ENCODE results near the gene POLG.

POLG gene

GRCh38 chr15:89334510-89335297 lies at the start of gene POLG:
POLG (minus strand) TSS chr15:89334824; CDS start chr15:89333754, 1,070 bp downstream.
- peak; percentile 87 for DNase-seq

DNA sequence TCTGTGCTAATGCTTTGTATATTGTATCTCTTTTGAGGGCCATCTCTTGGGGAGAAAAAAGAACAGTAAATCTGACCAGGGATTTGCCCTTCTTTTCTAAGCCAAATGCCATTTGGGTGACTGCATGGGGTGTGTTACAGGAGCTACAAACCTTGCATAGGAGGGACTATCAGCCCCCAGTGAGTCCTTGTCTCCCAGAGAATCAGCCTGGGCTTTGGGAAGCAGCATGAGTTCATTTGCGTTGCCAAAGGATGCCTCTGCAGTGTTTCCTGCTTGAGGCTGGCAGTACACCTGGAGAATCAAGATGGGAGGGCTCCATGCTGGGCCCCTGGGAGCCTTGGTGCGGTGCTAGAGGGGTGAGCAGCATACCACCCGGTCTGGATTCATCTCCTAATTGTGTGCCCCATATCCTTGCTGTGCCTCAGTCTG lies 49.6 kb upstream of the POLG start:
- no peak for DNase-seq

DNA sequence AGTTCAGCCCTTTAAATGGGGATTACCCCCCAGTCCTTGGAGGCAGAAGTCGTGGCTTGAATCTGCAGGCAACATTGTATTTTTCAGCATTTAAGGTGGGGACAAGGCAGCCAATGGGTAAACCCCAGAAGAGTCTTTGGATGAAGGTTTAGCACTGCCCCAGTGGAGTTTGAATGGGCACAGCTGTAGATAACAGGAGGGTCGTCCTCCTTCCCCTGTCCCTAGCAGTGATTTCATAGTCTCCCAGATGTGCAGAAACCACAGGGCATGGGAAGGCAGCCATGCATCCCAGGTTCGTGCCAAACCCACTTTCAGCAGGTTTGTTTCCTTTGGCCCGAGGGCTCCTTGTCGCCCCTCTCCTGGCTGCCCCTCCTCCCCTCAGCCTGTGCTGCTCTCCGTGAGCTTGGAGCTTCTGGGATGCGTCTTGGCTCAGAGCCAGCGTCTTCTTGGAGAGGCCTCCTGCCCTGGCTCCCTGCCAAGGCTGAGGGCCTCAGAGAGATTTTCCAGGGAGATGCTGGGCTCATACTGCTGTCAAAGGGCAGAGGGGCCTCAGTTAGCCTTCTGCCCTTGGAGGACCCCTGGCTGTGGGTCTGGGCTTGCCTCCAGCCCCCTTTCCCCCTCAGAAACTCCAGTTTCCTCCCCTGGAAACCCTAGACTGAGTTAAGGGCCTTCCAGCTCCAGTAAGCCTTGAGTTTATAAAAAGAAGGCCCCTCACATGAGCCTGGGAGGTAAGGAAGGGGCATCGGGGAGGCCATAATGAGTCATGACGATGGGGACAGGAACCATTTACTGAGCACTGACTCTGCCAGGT lies 48.9 kb upstream of the POLG start:
- DNase-seq = peak; percentile 68

- DNase-seq = no peak
Observed at GRCh38 chr15:89381888-89382686, 47.5 kb upstream of the POLG start.

GRCh38 chr15:89381331-89381730 lies 46.7 kb upstream of the POLG start:
- no peak for DNase-seq

DNA sequence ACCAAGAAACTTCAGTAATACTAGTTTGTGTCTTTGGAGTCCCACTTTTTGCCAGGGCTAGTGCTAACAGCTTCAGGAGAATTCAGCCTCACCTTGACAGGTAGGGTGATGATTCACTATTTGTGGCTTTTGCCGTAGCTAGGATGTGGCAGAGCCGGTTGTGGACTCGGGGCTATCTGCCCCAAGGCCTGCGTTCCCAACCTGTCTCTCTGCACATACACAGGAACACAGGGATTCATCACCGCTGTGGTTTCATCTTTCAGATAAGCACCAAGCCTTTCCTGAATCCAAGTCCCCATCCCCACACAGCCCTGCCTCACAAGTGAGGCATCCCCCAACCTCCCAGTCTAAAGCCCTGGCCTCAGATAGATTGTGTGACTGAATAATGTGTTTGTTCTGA lies 45.2 kb upstream of the POLG start:
- DNase-seq = no peak

DNA sequence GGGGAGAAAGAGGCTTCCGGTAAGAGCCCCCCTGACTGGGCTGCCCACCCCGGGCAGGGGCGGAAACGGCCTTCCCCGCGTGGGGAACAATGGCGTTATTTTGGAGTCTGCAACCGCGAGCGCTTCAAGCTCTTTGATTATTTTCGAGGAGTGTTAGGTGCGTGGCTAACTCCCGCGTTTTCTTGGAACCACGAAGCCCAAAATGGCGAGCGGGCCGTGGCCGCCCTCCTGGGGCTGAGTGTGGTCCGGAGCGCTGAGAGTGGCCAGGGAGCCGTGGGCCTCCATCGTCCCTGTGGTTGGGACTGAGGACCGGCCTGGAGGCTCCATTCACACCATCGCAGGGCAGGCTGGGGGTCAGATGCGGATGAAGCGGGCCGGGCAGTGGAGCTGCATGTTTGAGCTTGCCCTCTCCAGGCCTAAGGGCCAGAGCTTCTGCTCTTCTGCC lies 44.6 kb upstream of the POLG start:
- DNase-seq = no peak

GRCh38 chr15:89378296-89379151 lies 43.9 kb upstream of the POLG start:
- DNase-seq = no peak

GRCh38 chr15:89377842-89378295 lies 43.2 kb upstream of the POLG start:
- DNase-seq = no peak

GRCh38 chr15:89377024-89377841 lies 42.6 kb upstream of the POLG start:
- no peak for DNase-seq

- DNase-seq = no peak
Observed at GRCh38 chr15:89376388-89376787, 41.8 kb upstream of the POLG start.

DNA sequence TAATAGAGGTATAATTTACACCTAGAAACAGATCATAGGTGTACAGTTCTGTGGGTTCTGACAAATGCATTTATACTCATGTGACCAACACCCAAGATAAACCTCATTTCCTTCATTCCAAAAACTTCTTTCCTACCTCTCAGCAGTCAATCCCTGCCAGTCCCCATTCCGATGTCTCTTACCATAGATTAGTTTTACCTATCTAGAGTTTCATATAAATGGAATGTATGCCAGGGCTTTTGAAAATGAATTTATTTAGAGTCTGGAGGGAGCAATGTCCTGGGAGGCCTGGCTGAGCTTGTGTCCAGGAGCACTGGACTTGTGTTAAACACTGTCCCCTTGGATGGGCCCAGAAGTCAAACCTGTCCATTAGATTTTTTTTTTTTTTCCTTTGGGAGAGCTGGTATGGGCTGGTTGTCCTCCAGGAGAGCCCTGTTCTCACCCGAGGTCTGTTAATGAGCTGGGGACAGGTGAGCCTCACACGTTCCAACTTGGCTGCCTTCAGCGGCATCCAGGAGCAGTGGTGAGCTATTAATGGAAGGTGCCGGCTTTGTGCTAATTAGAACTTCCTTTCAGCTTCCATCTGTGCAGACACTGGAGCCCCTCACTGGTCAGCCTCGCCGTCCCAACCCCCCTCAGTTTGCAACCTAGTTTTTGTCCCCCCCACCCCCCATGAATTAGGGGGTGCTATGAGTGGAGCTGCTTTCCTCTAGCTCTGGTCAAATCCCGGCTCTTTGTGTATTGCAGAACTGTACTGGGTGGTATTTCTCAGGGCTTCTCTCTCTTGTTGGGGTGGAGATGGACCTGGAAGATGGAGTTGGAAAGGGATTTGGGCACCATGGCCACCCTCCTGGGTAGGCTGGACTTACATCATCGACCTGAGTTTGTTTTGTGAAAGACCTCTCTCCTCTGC lies 40.7 kb upstream of the POLG start:
- no peak for DNase-seq

DNA sequence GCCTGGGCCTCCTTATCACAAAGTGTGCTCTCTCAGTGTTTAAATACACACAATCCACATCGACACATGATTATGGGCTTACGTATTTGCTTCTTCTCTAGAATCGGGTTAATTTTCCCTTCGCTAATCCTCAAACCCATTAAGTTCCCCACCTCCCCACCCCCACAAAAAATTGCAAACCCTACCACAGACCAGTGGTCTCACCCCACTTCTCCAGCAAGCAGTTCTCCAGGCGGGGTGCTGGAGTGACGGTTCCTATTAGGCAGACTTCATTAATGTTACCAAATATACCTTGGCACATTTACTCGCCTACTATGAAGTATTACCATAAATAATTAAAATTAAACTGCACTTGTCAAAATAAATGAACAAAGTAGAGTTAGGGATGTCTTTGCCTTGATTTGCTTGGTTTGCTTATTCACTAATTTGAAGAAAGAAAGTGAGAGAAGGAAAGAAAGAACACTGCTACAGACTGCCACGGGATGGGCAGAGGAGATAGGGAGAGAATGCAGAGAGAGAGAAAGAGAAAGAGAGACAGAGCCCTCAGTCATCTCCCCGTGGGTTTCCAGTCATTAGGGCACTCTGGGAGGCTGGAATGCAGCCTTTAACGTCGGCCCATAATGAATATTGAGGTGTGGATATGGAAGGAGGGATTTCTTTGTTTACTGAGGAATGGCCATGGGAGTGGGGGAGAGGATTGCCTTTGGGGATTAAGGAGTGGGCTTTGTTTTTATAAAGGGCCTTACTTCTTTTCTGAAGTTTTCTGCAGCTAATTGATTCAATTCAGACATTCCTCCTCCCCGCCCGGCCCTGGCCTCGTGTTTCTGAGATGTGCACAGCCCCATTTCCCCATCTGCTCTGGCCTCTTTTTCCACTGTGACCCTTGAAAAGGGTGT lies 39.7 kb upstream of the POLG start:
- DNase-seq = no peak

GRCh38 chr15:89372069-89372935 lies 37.7 kb upstream of the POLG start:
- no peak for DNase-seq

DNA sequence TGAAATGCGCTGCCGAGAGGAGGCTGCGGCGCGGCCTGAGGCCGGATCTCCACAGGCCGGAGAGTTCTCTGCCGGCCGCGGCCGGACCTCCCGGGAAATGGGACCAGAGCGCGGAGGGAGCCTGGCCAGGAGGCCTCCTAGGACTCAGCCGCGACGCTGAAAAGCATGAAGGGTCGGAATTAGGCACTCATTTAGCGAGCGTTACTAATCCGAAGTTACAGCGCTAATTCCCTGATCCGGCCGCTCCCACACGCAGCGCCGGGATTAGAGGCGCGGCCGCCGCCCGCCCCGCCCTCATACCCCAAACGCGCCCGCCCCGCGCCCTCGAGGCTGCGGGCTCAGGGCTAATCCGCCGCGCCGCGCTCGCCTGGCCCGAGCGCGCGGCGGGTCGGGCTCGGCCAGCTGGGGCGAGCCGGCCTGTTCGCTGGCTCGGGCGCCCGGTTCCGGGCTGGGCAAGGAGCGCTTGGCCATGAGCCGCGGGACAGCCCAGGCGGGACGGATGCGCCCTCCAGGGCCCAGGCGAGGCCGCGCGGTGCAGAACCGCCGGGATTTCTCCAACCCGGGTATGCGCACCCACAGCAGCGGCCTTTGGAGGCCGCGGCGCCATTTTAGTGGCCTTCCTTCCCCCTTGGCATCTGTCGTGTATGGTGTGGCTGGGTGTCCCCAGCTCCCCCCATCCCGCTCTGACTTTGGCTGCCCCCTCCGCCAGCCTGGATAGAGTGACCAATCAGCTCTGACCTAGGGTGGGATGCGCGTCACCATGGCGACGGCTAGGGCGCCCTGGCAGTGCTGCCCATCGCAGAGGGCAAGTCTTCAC lies 36.8 kb upstream of the POLG start:
- DNase-seq = no peak

- no peak for DNase-seq
Observed at GRCh38 chr15:89370978-89371227, 36.3 kb upstream of the POLG start.
